ENCODE measurements around the gene STON2.

DNA sequence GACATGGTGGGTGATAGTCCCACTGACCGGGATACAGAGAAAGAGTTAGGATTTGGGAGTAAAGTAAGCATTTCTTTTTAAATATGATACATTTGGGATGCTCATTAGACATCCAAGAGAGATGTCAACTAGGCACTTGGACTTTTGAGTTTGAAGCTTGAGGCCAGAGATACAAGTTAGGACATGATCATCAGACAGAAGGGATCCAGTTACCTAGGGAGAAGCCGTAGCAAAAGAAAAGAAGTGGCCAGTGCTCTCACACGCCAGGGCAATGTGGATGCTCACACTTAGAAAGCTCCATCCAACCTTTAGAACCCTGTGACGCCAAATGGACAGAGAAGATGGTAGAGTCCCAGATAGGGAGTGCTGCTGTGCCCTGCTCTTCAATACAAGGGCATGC, 14.0 kb upstream of the STON2 start:
- TF ChIP-seq, protein P1, sequence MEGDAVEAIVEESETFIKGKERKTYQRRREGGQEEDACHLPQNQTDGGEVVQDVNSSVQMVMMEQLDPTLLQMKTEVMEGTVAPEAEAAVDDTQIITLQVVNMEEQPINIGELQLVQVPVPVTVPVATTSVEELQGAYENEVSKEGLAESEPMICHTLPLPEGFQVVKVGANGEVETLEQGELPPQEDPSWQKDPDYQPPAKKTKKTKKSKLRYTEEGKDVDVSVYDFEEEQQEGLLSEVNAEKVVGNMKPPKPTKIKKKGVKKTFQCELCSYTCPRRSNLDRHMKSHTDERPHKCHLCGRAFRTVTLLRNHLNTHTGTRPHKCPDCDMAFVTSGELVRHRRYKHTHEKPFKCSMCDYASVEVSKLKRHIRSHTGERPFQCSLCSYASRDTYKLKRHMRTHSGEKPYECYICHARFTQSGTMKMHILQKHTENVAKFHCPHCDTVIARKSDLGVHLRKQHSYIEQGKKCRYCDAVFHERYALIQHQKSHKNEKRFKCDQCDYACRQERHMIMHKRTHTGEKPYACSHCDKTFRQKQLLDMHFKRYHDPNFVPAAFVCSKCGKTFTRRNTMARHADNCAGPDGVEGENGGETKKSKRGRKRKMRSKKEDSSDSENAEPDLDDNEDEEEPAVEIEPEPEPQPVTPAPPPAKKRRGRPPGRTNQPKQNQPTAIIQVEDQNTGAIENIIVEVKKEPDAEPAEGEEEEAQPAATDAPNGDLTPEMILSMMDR (conservative IDR thresholded peaks at IDR 0.05) = no peak
- no peak for TF ChIP-seq EZH2 (IDR thresholded peaks at IDR 0.05; ENCODE audit: low read depth)
